ENCODE measurements around the gene MAP4K3.

The MAP4K3 gene

GRCh38 chr2:39265315-39265714 is 171.8 kb downstream of the MAP4K3 start:
- ChIA-PET CTCF (no interaction called here), POLR2A (no interaction called here)
- H3K27ac ChIP-seq (ENCODE audit: extremely low read depth, low read depth, low read length), result no peak overlapping the region
- TF ChIP-seq ZNF169 (tag by site-specific recombination; IDR thresholded peaks at IDR 0.05) (no peak), IKZF3 (tag by site-specific recombination; IDR thresholded peaks at IDR 0.05) (no peak), SP7 (tag by site-specific recombination; IDR thresholded peaks at IDR 0.05) (peak; percentile 30; the same call in 1 of the 2 replicates), PRDM4 (tag by site-specific recombination; IDR thresholded peaks at IDR 0.05) (peak; percentile 68), SP2 (tag by site-specific recombination; IDR thresholded peaks at IDR 0.05) (no peak), OVOL3 (tag by site-specific recombination; IDR thresholded peaks at IDR 0.05) (no peak), ZNF174 (tag by site-specific recombination; IDR thresholded peaks at IDR 0.05) (no peak), ZNF404 (tag by site-specific recombination; IDR thresholded peaks at IDR 0.05) (no peak), PRDM1 (tag by site-specific recombination; IDR thresholded peaks at IDR 0.05) (no peak), FEZF1 (tag by site-specific recombination; IDR thresholded peaks at IDR 0.05) (peak; percentile 60), ZNF670 (tag by site-specific recombination; IDR thresholded peaks at IDR 0.05; ENCODE audit: low read depth) (no peak), ZNF140 (tag by site-specific recombination; IDR thresholded peaks at IDR 0.05) (no peak), ZNF488 (tag by site-specific recombination; IDR thresholded peaks at IDR 0.05) (no peak), ZNF16 (tag by site-specific recombination; IDR thresholded peaks at IDR 0.05; ENCODE audit: low read depth) (no peak), PRDM6 (tag by site-specific recombination; IDR thresholded peaks at IDR 0.05) (peak; percentile 47; the same call in 1 of the 2 replicates), ZNF223 (tag by site-specific recombination; IDR thresholded peaks at IDR 0.05) (no peak), ZFP41 (tag by site-specific recombination; IDR thresholded peaks at IDR 0.05; ENCODE audit: borderline replicate concordance) (no peak), ZNF645 (tag by site-specific recombination; IDR thresholded peaks at IDR 0.05) (no peak), ZBTB20 (tag by site-specific recombination; IDR thresholded peaks at IDR 0.05) (0 out of 2 replicates have a peak, but pooled peaks have one; percentile 46), ZSCAN30 (tag by site-specific recombination; IDR thresholded peaks at IDR 0.05) (0 out of 2 replicates have a peak, but pooled peaks have one; percentile 29), ZBTB44 (tag by site-specific recombination; IDR thresholded peaks at IDR 0.05) (no peak), TCF7L2 (IDR thresholded peaks at IDR 0.05; ENCODE audit: borderline replicate concordance, low read depth, low read length) (no peak), CTCF (tag by site-specific recombination; IDR thresholded peaks at IDR 0.05) (no peak)
- no peak overlapping the region for H3K4me3 ChIP-seq (ENCODE audit: low read depth, low read length)
- peaks cover 4 to 6% of the 10 kb centered on the region in 2 experiments; a peak in 2 of 3 replicates for H3K36me3 ChIP-seq (ENCODE audit: control insufficient read depth in 2 of 2, insufficient read depth in 1 of 2, low read length in 2 of 2)
- H3K4me1 ChIP-seq (ENCODE audit: control insufficient read depth, insufficient read depth, low read length), result peaks cover 9% of the 10 kb centered on the region
- no peaks in the 10 kb centered on the region for H3K9me3 ChIP-seq (ENCODE audit: control insufficient read depth, insufficient read depth, low read depth, low read length)
